Upper lobe of left lung (tissue), 6 donors: ENCODE results near the gene PLD4. TPM values are rescaled to one million over a fixed set of nuclear protein-coding genes. Genes with fewer than 3 reads are reported as not detected.
A peak's percentile ranks its signal among the peaks of the same experiment; 100 is the strongest.

Experiments
- ATAC-seq, 2 donors: fragments of 200-7000 bp; cut with Tn5 transposase; one replicate each; pipeline ENCODE4 v1.9.1; 2022; ENCODE audit warnings: mild to moderate bottlenecking in 2 of 2, moderate library complexity in 2 of 2; ENCODE audit not compliant: low FRiP score in 2 of 2
- DNase-seq, 2 donors: peaks; one replicate each; pipeline ENCODE4 v3.0.0-alpha.2; 2019 to 2020
- H3K27ac ChIP-seq, 4 donors: fragments of 200-600 bp; sonication (generic); one replicate each; pipeline ENCODE4 v1.5.1; 2016 to 2019
- H3K27me3 ChIP-seq, 4 donors: fragments of 200-600 bp; sonication (generic); one replicate each; pipeline ENCODE4 v1.5.1; 2017 to 2019
- H3K36me3 ChIP-seq, 4 donors: fragments of 200-600 bp; sonication (generic); one replicate each; pipeline ENCODE4 v1.5.1; 2016 to 2019
- H3K4me1 ChIP-seq, 4 donors: fragments of 200-600 bp; sonication (generic); one replicate each; pipeline ENCODE4 v1.5.1; 2018 to 2019
- H3K4me3 ChIP-seq, 4 donors: fragments of 200-600 bp; sonication (generic); one replicate each; pipeline ENCODE4 v1.5.1; 2017 to 2019; ENCODE audit warnings: mild to moderate bottlenecking in 2 of 4, moderate library complexity in 1 of 4
- H3K9me3 ChIP-seq, 4 donors: fragments of 200-600 bp; sonication (generic); one replicate each; pipeline ENCODE4 v1.5.1; 2018 to 2019
- EP300 ChIP-seq, 4 donors: sonication (generic); formaldehyde crosslinking; IDR thresholded peaks; one replicate each; pipeline ENCODE4 v1.5.1; 2017; ENCODE audit warnings: antibody characterized with exemption in 4 of 4, control low read depth in 2 of 4
- POLR2A ChIP-seq, 4 donors: fragments of 450-650 bp; IDR thresholded peaks; one replicate each; pipeline ENCODE4 v1.5.1; 2016 to 2017; ENCODE audit warnings: antibody characterized with exemption in 4 of 4, mild to moderate bottlenecking in 2 of 4
- POLR2AphosphoS5 ChIP-seq, 2 donors: sonication (generic); formaldehyde crosslinking; IDR thresholded peaks; one replicate each; pipeline ENCODE4 v1.5.1; 2017; ENCODE audit warnings: antibody characterized with exemption in 2 of 2
- WGBS, 2 donors: methylation state at CpG; one replicate each; pipeline ENCODE4 v1.1.5; 2017 to 2018; 5-methylcytosine and 5-hydroxymethylcytosine counted together
- total RNA-seq, 6 donors: library from RNA; depleted of rRNA in 4 of 6; stranded (reverse); fragments of >200 nt in 4 of 6; gene quantifications; one replicate each; pipeline versions ENCODE4 v1.1.0 to v1.2.1, GENCODE V29; 2016 to 2021
- TF ChIP-seq, protein P1 (sequence below), 6 experiments: fragments of 450-650 bp in 4 of 6; fragments of 200-600 bp in 2 of 6; sonication (generic) in 2 of 6; IDR thresholded peaks; one replicate each; pipeline ENCODE4 v1.5.1; 2016 to 2019; ENCODE audit warnings: antibody characterized with exemption in 6 of 6
- donor health status: DM: no; HTN: no; CAD: no; lungs with moderate emphysema.
- donor health status: DM: no; HTN: yes; CAD: no; lungs with severe emphysema.

PLD4 gene
- total RNA-seq, 6 donors from 2014 or later = under 0.01 to 6.1 (median 2.5) TPM; not detected in 3

DNA sequence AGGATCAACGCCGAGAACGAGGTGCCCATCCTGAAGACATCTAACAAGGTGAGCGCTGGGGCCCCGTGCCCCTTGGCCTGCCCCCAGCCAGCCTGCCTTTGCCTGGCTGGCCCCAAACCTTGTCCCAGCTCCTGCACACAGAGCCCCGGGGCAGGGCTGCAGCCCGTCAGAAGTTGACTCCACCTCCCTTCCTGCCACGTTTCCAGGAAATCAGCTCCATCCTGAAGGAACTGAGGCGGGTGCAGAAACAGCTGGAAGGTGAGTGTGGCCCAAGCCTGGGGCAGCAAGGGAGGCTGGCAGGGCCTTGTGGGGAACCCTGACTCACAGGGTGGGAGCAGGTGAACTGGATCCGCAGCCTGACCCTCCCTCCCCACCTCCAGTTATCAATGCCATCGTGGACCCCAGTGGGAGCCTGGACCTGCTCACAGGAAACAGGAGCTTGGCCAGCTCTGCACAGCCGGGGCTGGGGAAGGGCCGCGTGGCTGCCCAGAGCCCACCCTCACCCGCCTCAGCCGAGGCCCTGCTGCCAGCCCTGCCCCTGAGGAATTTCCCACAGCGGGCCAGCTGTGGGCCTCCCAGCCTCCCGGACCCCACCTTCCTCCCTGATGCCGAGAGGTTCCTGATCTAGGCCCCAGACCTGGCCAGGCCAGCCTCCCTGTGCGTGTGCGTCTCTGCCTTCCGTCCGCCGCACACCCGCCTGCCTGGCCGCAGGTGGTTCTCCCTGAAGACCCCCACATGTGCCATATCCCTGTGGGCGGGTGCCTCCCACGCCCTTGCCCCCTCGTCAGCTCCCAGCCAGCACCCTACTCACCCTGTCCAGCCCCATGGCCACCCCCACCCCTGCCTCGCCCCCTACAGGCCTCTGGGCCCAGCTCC, 30.1 kb upstream of the PLD4 start:
- Histone ChIP-seq H3K27me3 (no peaks in the 10 kb centered on the region), H3K9me3 (no peaks in the 10 kb centered on the region), H3K36me3 (peaks cover 0 to 3% (median 1%) of the 10 kb centered on the region in 4 donors), H3K4me3 (no peak overlapping the region), H3K27ac (no peak overlapping the region), H3K4me1 (peaks cover 0 to 18% (median 15%) of the 10 kb centered on the region in 4 donors)
- DNase-seq (peak in 1 of 2 donors; percentile 73), ATAC-seq (no peak)
- 78 to 84% methylated on average over 25 to 28 of the region's 30 CpGs for WGBS, 2 donors
- no peak for TF ChIP-seq EP300 (IDR thresholded peaks at IDR 0.05)
- TF ChIP-seq POLR2AphosphoS5 (IDR thresholded peaks at IDR 0.05) = no peak
- TF ChIP-seq, protein P1, sequence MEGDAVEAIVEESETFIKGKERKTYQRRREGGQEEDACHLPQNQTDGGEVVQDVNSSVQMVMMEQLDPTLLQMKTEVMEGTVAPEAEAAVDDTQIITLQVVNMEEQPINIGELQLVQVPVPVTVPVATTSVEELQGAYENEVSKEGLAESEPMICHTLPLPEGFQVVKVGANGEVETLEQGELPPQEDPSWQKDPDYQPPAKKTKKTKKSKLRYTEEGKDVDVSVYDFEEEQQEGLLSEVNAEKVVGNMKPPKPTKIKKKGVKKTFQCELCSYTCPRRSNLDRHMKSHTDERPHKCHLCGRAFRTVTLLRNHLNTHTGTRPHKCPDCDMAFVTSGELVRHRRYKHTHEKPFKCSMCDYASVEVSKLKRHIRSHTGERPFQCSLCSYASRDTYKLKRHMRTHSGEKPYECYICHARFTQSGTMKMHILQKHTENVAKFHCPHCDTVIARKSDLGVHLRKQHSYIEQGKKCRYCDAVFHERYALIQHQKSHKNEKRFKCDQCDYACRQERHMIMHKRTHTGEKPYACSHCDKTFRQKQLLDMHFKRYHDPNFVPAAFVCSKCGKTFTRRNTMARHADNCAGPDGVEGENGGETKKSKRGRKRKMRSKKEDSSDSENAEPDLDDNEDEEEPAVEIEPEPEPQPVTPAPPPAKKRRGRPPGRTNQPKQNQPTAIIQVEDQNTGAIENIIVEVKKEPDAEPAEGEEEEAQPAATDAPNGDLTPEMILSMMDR (IDR thresholded peaks at IDR 0.05) = no peak
- no peak for TF ChIP-seq POLR2A (IDR thresholded peaks at IDR 0.05)

DNA sequence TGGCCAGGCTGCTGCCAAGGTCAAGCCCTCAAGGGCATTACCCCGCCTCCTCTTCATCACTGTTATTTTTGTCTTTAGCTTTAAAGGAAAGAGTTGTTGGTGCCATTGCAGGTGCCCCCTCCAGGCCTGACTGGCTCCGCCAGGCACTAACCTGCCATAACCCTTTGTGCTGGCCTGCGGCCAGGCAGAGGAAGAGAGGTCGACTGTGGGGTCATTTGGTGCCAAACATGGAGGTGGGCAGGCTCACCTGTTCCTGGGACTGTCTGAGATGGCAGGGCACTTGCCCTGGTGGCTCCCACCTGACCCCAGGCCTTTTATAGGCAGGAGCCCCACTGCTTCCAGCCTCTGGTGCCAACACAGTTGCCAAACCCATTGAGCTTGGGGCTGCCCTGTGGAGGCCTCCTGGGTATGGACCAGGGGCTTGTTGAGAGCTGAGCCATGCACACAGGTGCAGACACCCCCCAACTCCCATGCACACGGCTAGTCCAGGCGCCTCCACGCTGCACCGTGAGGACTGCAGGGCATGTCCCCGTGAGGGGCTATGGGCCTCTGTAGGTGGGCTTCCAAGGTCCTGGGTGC, 29.4 kb upstream of the PLD4 start:
- Histone ChIP-seq H3K27ac (peak overlapping the region in 1 of 4 donors; percentile 70), H3K9me3 (no peaks in the 10 kb centered on the region), H3K4me3 (no peak overlapping the region), H3K4me1 (peaks cover 0 to 18% (median 15%) of the 10 kb centered on the region in 4 donors), H3K36me3 (peaks cover 0 to 3% (median 1%) of the 10 kb centered on the region in 4 donors), H3K27me3 (no peaks in the 10 kb centered on the region)
- TF ChIP-seq POLR2AphosphoS5 (IDR thresholded peaks at IDR 0.05) (no peak), POLR2A (IDR thresholded peaks at IDR 0.05) (no peak), EP300 (IDR thresholded peaks at IDR 0.05) (no peak)
- TF ChIP-seq, protein P1 (IDR thresholded peaks at IDR 0.05) = no peak
- ATAC-seq = peak in 1 of 2 donors; percentile 2
- WGBS, 2 donors = 71 to 72% methylated on average over 2 to 6 of the region's 9 CpGs
- DNase-seq = no peak

DNA sequence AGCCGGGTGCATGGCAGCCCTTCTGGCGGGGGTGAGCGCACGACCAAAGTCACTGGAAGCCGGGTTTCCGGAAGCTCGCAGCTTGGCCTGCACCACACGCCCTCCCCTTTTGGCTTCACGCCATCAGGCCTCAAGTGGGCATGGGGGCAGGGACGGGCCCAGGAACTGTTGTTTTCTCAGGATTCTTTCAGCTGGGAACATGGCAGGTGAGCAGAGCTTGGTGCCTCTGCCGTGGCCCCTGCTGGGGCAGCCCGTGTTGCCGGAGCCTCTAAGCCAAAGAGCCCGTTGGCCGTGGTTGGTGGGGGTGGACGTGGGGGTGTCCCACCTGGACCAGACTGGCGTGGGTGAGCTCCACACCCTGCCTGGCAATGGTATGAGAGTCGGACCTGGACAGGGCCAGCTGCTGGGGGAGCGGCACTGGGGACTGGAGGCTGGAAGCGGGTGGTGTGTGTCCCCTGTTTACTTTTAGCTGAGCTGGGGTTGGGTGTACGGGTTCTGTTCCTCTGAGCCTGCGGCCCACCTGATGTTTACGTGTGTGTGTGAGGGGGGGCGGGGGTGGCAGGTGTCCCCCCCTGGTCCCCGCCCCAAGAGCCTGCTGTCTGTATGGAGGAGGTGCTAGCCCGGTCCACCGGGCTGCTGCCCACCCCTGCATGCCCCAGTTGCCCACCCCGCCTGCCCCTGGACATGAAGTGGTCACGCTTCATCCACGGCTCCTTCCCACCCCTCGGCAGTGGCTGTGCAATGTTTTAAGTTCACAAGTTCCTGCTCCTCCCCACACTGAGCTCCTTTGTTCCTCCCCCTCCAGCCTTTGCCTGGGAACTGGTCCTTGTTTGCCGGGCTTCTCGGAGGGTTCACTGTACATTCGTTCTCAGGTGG, 28.7 kb upstream of the PLD4 start:
- peak; percentile 3 to 71 for ATAC-seq

More for the DNA sequence above, 28.7 kb upstream of the PLD4 start:
- peak; percentile 75 to 85 for DNase-seq
- Histone ChIP-seq H3K27me3 (no peaks in the 10 kb centered on the region), H3K4me1 (peaks cover 0 to 18% (median 15%) of the 10 kb centered on the region in 4 donors), H3K4me3 (peak overlapping the region in 3 of 4 donors; percentile 17 to 40 (median 29)), H3K36me3 (peaks cover 0 to 3% (median 1%) of the 10 kb centered on the region in 4 donors), H3K9me3 (no peaks in the 10 kb centered on the region), H3K27ac (peak overlapping the region in 1 of 4 donors; percentile 70)
- peak in 1 of 4 donors; percentile 28 for TF ChIP-seq POLR2A (IDR thresholded peaks at IDR 0.05)
- TF ChIP-seq, protein P1 (IDR thresholded peaks at IDR 0.05) = no peak
- no peak for TF ChIP-seq POLR2AphosphoS5 (IDR thresholded peaks at IDR 0.05)
- TF ChIP-seq EP300 (IDR thresholded peaks at IDR 0.05) = no peak
- 51 to 60% methylated on average over 17 to 27 of the region's 34 CpGs for WGBS, 2 donors
